GM23248 (cell line): Measurements from ENCODE around the gene TADA3. TPM values are rescaled to one million over a fixed set of nuclear protein-coding genes. Genes with fewer than 3 reads are reported as not detected.

Source experiments
- DNase-seq: peaks from one replicate; pipeline ENCODE4 v3.0.0-alpha.2; 2015
- H2AFZ ChIP-seq: fragments of 200-600 bp; sonication (generic); 2 replicates; pipeline ENCODE4 v1.6.1; 2016; ENCODE audit warnings: antibody characterized with exemption
- H3F3A ChIP-seq: fragments of 200-600 bp; sonication (generic); 2 replicates; pipeline ENCODE4 v1.6.1; 2016; ENCODE audit warnings: mild to moderate bottlenecking, antibody characterized with exemption, mixed run types; ENCODE audit not compliant: insufficient read depth
- H3K27ac ChIP-seq: fragments of 200-600 bp; sonication (generic); 2 replicates; pipeline ENCODE4 v1.5.1; 2016; ENCODE audit warnings: mild to moderate bottlenecking
- H3K27me3 ChIP-seq: fragments of 200-600 bp; sonication (generic); replicated peaks from 2 replicates; pipeline ENCODE4 v1.6.1; 2016; ENCODE audit warnings: mild to moderate bottlenecking; ENCODE audit not compliant: insufficient read depth
- H3K36me3 ChIP-seq: fragments of 200-600 bp; sonication (generic); 2 replicates; pipeline ENCODE4 v1.6.1; 2016; ENCODE audit warnings: low read depth, mild to moderate bottlenecking
- H3K4me1 ChIP-seq: fragments of 200-600 bp; sonication (generic); 2 replicates; pipeline ENCODE4 v1.6.1; 2016; ENCODE audit warnings: mild to moderate bottlenecking; ENCODE audit not compliant: insufficient read depth
- H3K4me2 ChIP-seq: fragments of 200-600 bp; sonication (generic); one replicate; pipeline ENCODE4 v1.6.1; 2016; ENCODE audit warnings: mild to moderate bottlenecking; ENCODE audit not compliant: unreplicated experiment
- H3K4me3 ChIP-seq: fragments of 200-600 bp; sonication (generic); 2 replicates; pipeline ENCODE4 v1.5.1; 2016; ENCODE audit warnings: mild to moderate bottlenecking
- H3K79me2 ChIP-seq: fragments of 200-600 bp; sonication (generic); 2 replicates; pipeline ENCODE4 v1.6.1; 2016; ENCODE audit warnings: mild to moderate bottlenecking; ENCODE audit not compliant: insufficient read depth
- H3K9ac ChIP-seq: fragments of 200-600 bp; sonication (generic); 2 replicates; pipeline ENCODE4 v1.6.1; 2016; ENCODE audit warnings: mild to moderate bottlenecking
- H3K9me2 ChIP-seq: fragments of 200-600 bp; sonication (generic); 2 replicates; pipeline ENCODE4 v1.6.1; 2016; ENCODE audit warnings: mixed run types, mild to moderate bottlenecking, moderate library complexity; ENCODE audit not compliant: insufficient read depth
- H3K9me3 ChIP-seq: fragments of 200-600 bp; sonication (generic); one replicate; pipeline ENCODE4 v1.6.1; 2017; ENCODE audit warnings: low read depth
- H4K20me1 ChIP-seq: fragments of 200-600 bp; sonication (generic); 2 replicates; pipeline ENCODE4 v1.6.0; 2016; ENCODE audit not compliant: insufficient read depth
- EZH2 ChIP-seq: fragments of 200-600 bp; sonication (generic); IDR thresholded peaks from 2 replicates; pipeline ENCODE4 v1.6.1; 2018; ENCODE audit warnings: antibody characterized with exemption, mild to moderate bottlenecking; ENCODE audit not compliant: insufficient read depth, poor library complexity, severe bottlenecking
- EZH2phosphoT487 ChIP-seq: fragments of 200-600 bp; sonication (generic); IDR thresholded peaks from 2 replicates; pipeline ENCODE4 v1.6.1; 2018; ENCODE audit warnings: antibody characterized with exemption, moderate library complexity, mild to moderate bottlenecking, low read depth; ENCODE audit not compliant: insufficient read depth
- WGBS, 2 experiments: methylation state at CpG; one replicate each; pipeline ENCODE4 v1.1.6; 2015 to 2017; ENCODE audit warnings: low lambda C conversion rate in 2 of 2, low coverage in 1 of 2; ENCODE audit errors: missing lambda C conversion rate in 2 of 2; 5-methylcytosine and 5-hydroxymethylcytosine counted together
- in situ Hi-C: fragments of 300-500 bp; cut with MboI; formaldehyde crosslinking; loops from 2 replicates; pipeline ENCODE4 v1.15.0; 2020
- polyA plus RNA-seq: library from polyadenylated mRNA; unstranded; fragments of >200 nt; fragmentation: Nextera tagmentation; extraction: Ambion mirVana; gene quantifications from 2 replicates; pipeline ENCODE4 v1.2.1, GENCODE V29; 2016
- total RNA-seq: library from RNA; depleted of rRNA; stranded (reverse); fragments of >200 nt; shearing (Covaris generic); gene quantifications from 2 replicates; pipeline ENCODE4 v1.2.3, GENCODE V29; 2014

Gene TADA3
- total and polyA plus RNA-seq, 2 experiments from 2014 or later, result 85.1 to 135 TPM

- no peak overlapping the region for H3K27ac ChIP-seq
- no peak overlapping the region for H3K4me3 ChIP-seq
- no peaks in the 10 kb centered on the region for H3K9me3 ChIP-seq
- H3F3A ChIP-seq, result peaks cover 24% of the 10 kb centered on the region; the same call in 1 of the 2 replicates
- DNase-seq, result no peak
- H3K4me1 ChIP-seq, result peaks cover 7% of the 10 kb centered on the region
- peaks cover 46% of the 10 kb centered on the region for H3K36me3 ChIP-seq
- no peaks in the 10 kb centered on the region for H4K20me1 ChIP-seq
- H2AFZ ChIP-seq, result no peak overlapping the region
- in situ Hi-C loops, result no loop called here
- WGBS, 2 experiments, result 95 to 96% methylated on average over 12 of the region's 12 CpGs
- H3K9ac ChIP-seq, result no peak overlapping the region
- peaks cover 90% of the 10 kb centered on the region for H3K79me2 ChIP-seq
- H3K27me3 ChIP-seq, result no peaks in the 10 kb centered on the region
- TF ChIP-seq EZH2phosphoT487 (no peak), EZH2 (no peak)
- no peak overlapping the region for H3K4me2 ChIP-seq
- no peaks in the 10 kb centered on the region for H3K9me2 ChIP-seq
These were observed 5.1 kb upstream of the TADA3 start for GRCh38 chr3:9797196-9797945.

GRCh38 chr3:9795207-9795606 is 2.9 kb upstream of the TADA3 start:
- peaks cover 13% of the 10 kb centered on the region for H3K4me1 ChIP-seq
- H3K36me3 ChIP-seq, result peaks cover 30% of the 10 kb centered on the region
- no peaks in the 10 kb centered on the region for H3K9me3 ChIP-seq
- no peak for DNase-seq
- peaks cover 18% of the 10 kb centered on the region for H3F3A ChIP-seq
- no peaks in the 10 kb centered on the region for H4K20me1 ChIP-seq
- peaks cover 93% of the 10 kb centered on the region for H3K79me2 ChIP-seq
- peak overlapping the region; percentile 9; the same call in 1 of the 2 replicates for H3K9ac ChIP-seq
- no peak overlapping the region for H3K27ac ChIP-seq
- 94 to 100% methylated on average over 5 of the region's 5 CpGs for WGBS, 2 experiments
- in situ Hi-C loops, result no loop called here
- H3K27me3 ChIP-seq, result no peaks in the 10 kb centered on the region
- H3K4me3 ChIP-seq, result no peak overlapping the region
- H2AFZ ChIP-seq, result no peak overlapping the region
- no peak overlapping the region for H3K4me2 ChIP-seq
- TF ChIP-seq EZH2phosphoT487 (no peak), EZH2 (no peak)
- no peaks in the 10 kb centered on the region for H3K9me2 ChIP-seq

GRCh38 chr3:9794400-9794799 is 2.1 kb upstream of the TADA3 start:
- H3K4me3 ChIP-seq, result peak overlapping the region; percentile 99; the same call in 1 of the 2 replicates
- peaks cover 10% of the 10 kb centered on the region for H3F3A ChIP-seq
- H3K27ac ChIP-seq, result no peak overlapping the region
- no peak for DNase-seq
- no peaks in the 10 kb centered on the region for H3K27me3 ChIP-seq
- peaks cover 13% of the 10 kb centered on the region for H3K4me1 ChIP-seq
- TF ChIP-seq EZH2phosphoT487 (no peak), EZH2 (no peak)
- no peak overlapping the region for H2AFZ ChIP-seq
- H3K9me2 ChIP-seq, result no peaks in the 10 kb centered on the region
- H3K79me2 ChIP-seq, result peaks cover 88% of the 10 kb centered on the region
- WGBS, 2 experiments, result 97 to 98% methylated on average over 11 of the region's 11 CpGs
- no peak overlapping the region for H3K9ac ChIP-seq
- H3K36me3 ChIP-seq, result peaks cover 23% of the 10 kb centered on the region
- H3K4me2 ChIP-seq, result peak overlapping the region; percentile 97
- no peaks in the 10 kb centered on the region for H3K9me3 ChIP-seq
- in situ Hi-C loops, result no loop called here
- no peaks in the 10 kb centered on the region for H4K20me1 ChIP-seq

GRCh38 chr3:9793161-9793781 is 998 bp upstream of the TADA3 start:
- 0 to 3% methylated on average over 15 to 22 of the region's 23 CpGs for WGBS, 2 experiments
- H4K20me1 ChIP-seq, result no peaks in the 10 kb centered on the region
- H3K27me3 ChIP-seq, result no peaks in the 10 kb centered on the region
- peak overlapping the region; percentile 99 for H3K4me3 ChIP-seq
- H3K27ac ChIP-seq, result peak overlapping the region; percentile 90
- H3K9ac ChIP-seq, result peak overlapping the region; percentile 99
- peaks cover 77% of the 10 kb centered on the region for H3K79me2 ChIP-seq
- no peak for TF ChIP-seq EZH2phosphoT487
- TF ChIP-seq EZH2, result no peak
- peaks cover 18% of the 10 kb centered on the region for H3K36me3 ChIP-seq
- no peaks in the 10 kb centered on the region for H3K9me2 ChIP-seq
- H3K4me1 ChIP-seq, result peaks cover 13% of the 10 kb centered on the region
- peak overlapping the region; percentile 97 for H3K4me2 ChIP-seq
- DNase-seq, result peak; percentile 83
- peak overlapping the region; percentile 79 for H2AFZ ChIP-seq
- in situ Hi-C loops, result no loop called here
- H3K9me3 ChIP-seq, result no peaks in the 10 kb centered on the region
- H3F3A ChIP-seq, result peaks cover 5% of the 10 kb centered on the region
